ENCODE results near the gene MCTP2. TPM values are rescaled to one million over a fixed set of nuclear protein-coding genes. Genes with fewer than 3 reads are reported as not detected.

The MCTP2 gene
- total and polyA plus RNA-seq, 5 experiments from 2014 or later: 1.8 to 14.9 (median 5.6) TPM

GRCh38 chr15:94439158-94439557 lies 207.8 kb downstream of the MCTP2 start:
- no peak overlapping the region for H3K27ac Mint-ChIP-seq
- ATAC-seq: no peak
- H3K27me3 Mint-ChIP-seq: no peaks in the 10 kb centered on the region
- no peak for DNase-seq
- no peak overlapping the region for H3K4me3 Mint-ChIP-seq
- peaks cover 4 to 27% (median 22%) of the 10 kb centered on the region in 3 donors for H3K36me3 Mint-ChIP-seq
- H3K9me3 Mint-ChIP-seq: no peaks in the 10 kb centered on the region
- H3K4me1 Mint-ChIP-seq: no peaks in the 10 kb centered on the region
- POLR2A ChIA-PET: no interaction called here

- Mint-ChIP-seq H3K27ac (no peak overlapping the region), H3K4me1 (no peaks in the 10 kb centered on the region), H3K36me3 (peaks cover 15 to 38% (median 37%) of the 10 kb centered on the region in 3 donors), H3K27me3 (no peaks in the 10 kb centered on the region), H3K4me3 (no peak overlapping the region), H3K9me3 (no peaks in the 10 kb centered on the region)
- DNase-seq (no peak), ATAC-seq (no peak)
- POLR2A ChIA-PET: no interaction called here
Measured at GRCh38 chr15:94441760-94442159, 210.4 kb downstream of the MCTP2 start.

DNA sequence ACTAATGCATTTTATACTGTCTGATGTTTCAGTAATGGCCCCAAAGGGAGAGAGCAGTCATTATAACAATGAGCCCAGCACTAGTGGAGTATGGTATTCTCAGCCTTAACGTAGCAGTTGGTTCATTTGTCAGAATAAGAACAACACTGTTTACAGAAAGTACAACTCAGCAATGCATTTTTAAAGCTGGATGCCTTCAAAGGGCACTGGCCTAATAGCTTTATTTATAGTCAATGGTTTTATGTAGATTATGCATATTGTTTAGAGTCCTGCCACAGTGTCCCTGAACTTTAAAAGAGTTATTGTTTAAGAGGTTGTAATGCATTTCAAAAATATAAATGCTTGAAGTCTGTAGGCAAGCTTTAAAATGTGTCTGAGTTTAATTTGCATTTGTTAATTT lies 211.1 kb downstream of the MCTP2 start:
- H3K27me3 Mint-ChIP-seq: no peaks in the 10 kb centered on the region
- ATAC-seq (no peak), DNase-seq (no peak)
- no peak overlapping the region for H3K27ac Mint-ChIP-seq
- H3K4me1 Mint-ChIP-seq: no peaks in the 10 kb centered on the region
- H3K36me3 Mint-ChIP-seq: peaks cover 15 to 41% (median 37%) of the 10 kb centered on the region in 3 donors
- no peak overlapping the region for H3K4me3 Mint-ChIP-seq
- H3K9me3 Mint-ChIP-seq: peaks cover 0 to 1% (median 0%) of the 10 kb centered on the region in 9 donors
- POLR2A ChIA-PET: no interaction called here

- Mint-ChIP-seq H3K27ac (no peak overlapping the region), H3K4me1 (no peaks in the 10 kb centered on the region), H3K9me3 (peaks cover 0 to 1% (median 0%) of the 10 kb centered on the region in 9 donors), H3K4me3 (no peak overlapping the region), H3K36me3 (peaks cover 15 to 41% (median 37%) of the 10 kb centered on the region in 3 donors), H3K27me3 (no peaks in the 10 kb centered on the region)
- POLR2A ChIA-PET: no interaction called here
- no peak for ATAC-seq
- DNase-seq: no peak
Measured at GRCh38 chr15:94443186-94443585, 211.8 kb downstream of the MCTP2 start.

DNA sequence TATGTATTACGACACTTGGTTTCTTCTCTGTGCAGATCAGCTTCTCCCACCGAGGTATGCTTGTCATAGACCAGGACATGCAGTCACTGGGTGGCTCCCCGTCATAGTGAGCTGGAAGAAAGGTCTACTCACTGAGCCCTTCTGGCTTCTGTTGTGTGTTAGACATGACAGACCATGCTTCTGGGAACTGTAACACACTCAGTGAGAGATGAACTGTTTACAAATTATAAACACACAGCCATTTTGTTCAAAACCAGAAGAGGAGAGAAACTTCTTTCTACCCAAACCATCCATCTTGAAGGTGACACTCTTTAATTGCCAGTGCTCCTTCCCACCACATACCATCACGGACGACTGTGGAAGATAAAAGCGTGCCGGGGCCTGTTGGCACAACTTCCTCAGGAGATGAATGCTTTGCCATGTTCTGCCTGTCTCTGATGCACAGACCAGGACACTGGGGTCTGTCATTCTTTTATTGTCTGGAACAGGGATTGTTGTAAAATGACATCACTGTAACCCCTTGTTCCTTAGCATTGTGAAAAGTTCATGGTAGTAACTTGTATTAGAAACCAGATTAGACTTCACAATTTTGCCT lies 214.3 kb downstream of the MCTP2 start:
- Mint-ChIP-seq H3K4me1 (no peaks in the 10 kb centered on the region), H3K36me3 (peaks cover 11 to 34% (median 30%) of the 10 kb centered on the region in 3 donors), H3K27me3 (no peaks in the 10 kb centered on the region), H3K27ac (no peak overlapping the region), H3K4me3 (no peak overlapping the region), H3K9me3 (peaks cover 0 to 1% (median 0%) of the 10 kb centered on the region in 9 donors)
- POLR2A ChIA-PET: no interaction called here
- DNase-seq (no peak), ATAC-seq (no peak)

DNA sequence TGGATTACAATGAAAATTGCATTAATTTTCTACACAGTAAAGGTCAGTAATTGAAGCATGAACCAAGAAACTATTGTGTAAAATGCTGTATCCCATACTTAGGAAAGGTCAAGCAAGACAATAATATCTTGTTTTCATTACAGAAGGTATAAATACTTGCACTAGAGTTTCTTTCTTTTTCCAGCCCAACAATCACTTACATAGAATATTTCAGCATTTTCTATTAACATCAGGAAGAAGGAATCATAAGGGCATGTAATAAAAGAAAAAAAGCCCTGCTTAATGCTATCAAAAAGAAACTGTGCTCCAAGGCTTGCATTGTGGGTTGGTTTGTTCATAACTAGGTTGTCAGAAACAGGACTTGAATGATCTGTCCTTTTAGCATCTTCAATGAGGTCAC lies 215.1 kb downstream of the MCTP2 start:
- POLR2A ChIA-PET: no interaction called here
- no peak for DNase-seq
- Mint-ChIP-seq H3K27ac (no peak overlapping the region), H3K36me3 (peaks cover 11 to 29% (median 26%) of the 10 kb centered on the region in 3 donors), H3K27me3 (no peaks in the 10 kb centered on the region), H3K9me3 (peaks cover 0 to 1% (median 0%) of the 10 kb centered on the region in 9 donors), H3K4me3 (no peak overlapping the region), H3K4me1 (no peaks in the 10 kb centered on the region)
- no peak for ATAC-seq

DNA sequence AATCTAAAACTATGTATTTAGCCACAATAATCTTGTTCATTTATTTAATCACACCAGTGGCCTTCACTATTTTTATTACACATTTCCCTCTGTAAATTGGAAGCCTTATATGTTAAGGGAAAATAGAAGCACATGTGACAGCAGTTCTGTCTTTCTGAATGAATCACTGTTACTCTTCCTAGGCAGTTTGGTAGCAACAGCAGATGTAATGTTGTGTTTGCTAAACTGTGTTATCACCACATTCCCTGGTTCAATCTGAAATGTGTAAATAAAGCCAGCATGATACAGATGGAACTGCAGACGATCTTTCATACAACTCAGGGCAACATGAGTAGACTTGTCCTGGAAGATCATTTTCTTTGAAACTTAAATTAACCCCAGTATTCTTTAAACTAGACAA lies 220.1 kb downstream of the MCTP2 start:
- no peak overlapping the region for H3K4me3 Mint-ChIP-seq
- H3K27ac Mint-ChIP-seq: no peak overlapping the region
- no peaks in the 10 kb centered on the region for H3K27me3 Mint-ChIP-seq
- peaks cover 0 to 1% (median 0%) of the 10 kb centered on the region in 9 donors for H3K9me3 Mint-ChIP-seq
- peaks cover 0 to 22% (median 10%) of the 10 kb centered on the region in 3 donors for H3K36me3 Mint-ChIP-seq
- no peak for DNase-seq
- ATAC-seq: no peak
- H3K4me1 Mint-ChIP-seq: no peaks in the 10 kb centered on the region
- POLR2A ChIA-PET: no interaction called here

GRCh38 chr15:94453227-94453988 lies 222.0 kb downstream of the MCTP2 start:
- no peaks in the 10 kb centered on the region for H3K9me3 Mint-ChIP-seq
- POLR2A ChIA-PET: no interaction called here
- H3K4me3 Mint-ChIP-seq: no peak overlapping the region
- no peak overlapping the region for H3K27ac Mint-ChIP-seq
- no peak for ATAC-seq
- no peaks in the 10 kb centered on the region for H3K27me3 Mint-ChIP-seq
- H3K36me3 Mint-ChIP-seq: peaks cover 15 to 41% (median 22%) of the 10 kb centered on the region in 3 donors
- no peak for DNase-seq
- H3K4me1 Mint-ChIP-seq: no peaks in the 10 kb centered on the region

- DNase-seq (no peak), ATAC-seq (no peak)
- H3K36me3 Mint-ChIP-seq: peaks cover 21 to 57% (median 33%) of the 10 kb centered on the region in 3 donors
- H3K4me1 Mint-ChIP-seq: peaks cover 0 to 2% (median 0%) of the 10 kb centered on the region in 4 donors
- H3K27me3 Mint-ChIP-seq: no peaks in the 10 kb centered on the region
- POLR2A ChIA-PET: no interaction called here
- no peaks in the 10 kb centered on the region for H3K9me3 Mint-ChIP-seq
- no peak overlapping the region for H3K27ac Mint-ChIP-seq
- no peak overlapping the region for H3K4me3 Mint-ChIP-seq
Measured at GRCh38 chr15:94455297-94455696, 223.9 kb downstream of the MCTP2 start.

- no peaks in the 10 kb centered on the region for H3K27me3 Mint-ChIP-seq
- POLR2A ChIA-PET: no interaction called here
Measured at GRCh38 chr15:94456226-94456625, 224.9 kb downstream of the MCTP2 start.

GRCh38 chr15:94457661-94458060 lies 226.3 kb downstream of the MCTP2 start:
- Mint-ChIP-seq H3K36me3 (peaks cover 24 to 58% (median 47%) of the 10 kb centered on the region in 3 donors), H3K27ac (no peak overlapping the region), H3K4me3 (no peak overlapping the region), H3K9me3 (no peaks in the 10 kb centered on the region), H3K27me3 (no peaks in the 10 kb centered on the region), H3K4me1 (peaks cover 0 to 6% (median 0%) of the 10 kb centered on the region in 4 donors)
- DNase-seq (no peak), ATAC-seq (no peak)
- POLR2A ChIA-PET: no interaction called here

More at GRCh38 chr15:94456226-94456625, 224.9 kb downstream of the MCTP2 start:
- H3K36me3 Mint-ChIP-seq: peaks cover 24 to 62% (median 36%) of the 10 kb centered on the region in 3 donors
- DNase-seq (no peak), ATAC-seq (no peak)
- no peak overlapping the region for H3K4me3 Mint-ChIP-seq
- H3K4me1 Mint-ChIP-seq: peaks cover 0 to 2% (median 0%) of the 10 kb centered on the region in 4 donors
- no peak overlapping the region for H3K27ac Mint-ChIP-seq
- no peaks in the 10 kb centered on the region for H3K9me3 Mint-ChIP-seq

GRCh38 chr15:94460624-94461023 lies 229.3 kb downstream of the MCTP2 start:
- H3K36me3 Mint-ChIP-seq: peaks cover 24 to 49% (median 44%) of the 10 kb centered on the region in 3 donors
- POLR2A ChIA-PET: no interaction called here
- no peak overlapping the region for H3K4me3 Mint-ChIP-seq
- H3K27me3 Mint-ChIP-seq: no peaks in the 10 kb centered on the region
- no peak for ATAC-seq
- H3K4me1 Mint-ChIP-seq: peaks cover 0 to 6% (median 0%) of the 10 kb centered on the region in 4 donors
- no peak for DNase-seq
- H3K9me3 Mint-ChIP-seq: no peaks in the 10 kb centered on the region
- H3K27ac Mint-ChIP-seq: no peak overlapping the region

DNA sequence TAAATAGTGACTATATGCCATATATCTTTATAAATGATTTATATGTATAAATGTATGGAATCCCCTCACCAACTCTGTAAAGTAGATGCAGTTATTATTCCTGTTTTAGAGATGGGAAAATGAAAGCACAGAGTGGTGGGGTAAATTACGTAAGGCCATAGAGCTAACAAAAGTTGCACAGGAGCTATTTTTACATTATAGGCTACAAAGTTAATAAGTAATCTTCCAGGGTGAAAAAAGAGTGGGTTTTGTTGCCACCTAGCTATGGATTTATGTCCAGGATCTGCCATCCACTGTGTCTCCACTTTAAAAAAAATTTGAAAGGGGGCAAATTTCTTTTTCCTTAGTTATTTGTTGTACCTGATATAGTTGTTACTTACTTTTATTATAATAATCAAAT lies 235.7 kb downstream of the MCTP2 start:
- Mint-ChIP-seq H3K4me3 (no peak overlapping the region), H3K27ac (no peak overlapping the region), H3K27me3 (no peaks in the 10 kb centered on the region), H3K4me1 (peaks cover 0 to 2% (median 0%) of the 10 kb centered on the region in 4 donors), H3K9me3 (no peaks in the 10 kb centered on the region), H3K36me3 (peaks cover 17 to 44% (median 28%) of the 10 kb centered on the region in 3 donors)
- POLR2A ChIA-PET: no interaction called here
- no peak for DNase-seq
- ATAC-seq: no peak
